GM23338 (cell line): ENCODE results near the gene HNRNPF. TPM values are rescaled to one million over a fixed set of nuclear protein-coding genes. Genes with fewer than 3 reads are reported as not detected.

Source experiments
- ATAC-seq: fragments of 200-7000 bp; cut with Tn5 transposase; 3 replicates; pipeline ENCODE4 v1.9.1; 2020
- DNase-seq: peaks from one replicate; pipeline ENCODE4 v3.0.0-alpha.2; 2015; ENCODE audit warnings: low spot score
- H2AFZ ChIP-seq: fragments of 200-600 bp; sonication (generic); 2 replicates; pipeline ENCODE4 v1.8.0; 2016; ENCODE audit warnings: antibody characterized with exemption, mild to moderate bottlenecking, moderate library complexity
- H3F3A ChIP-seq: fragments of 200-600 bp; sonication (generic); replicated peaks from 2 replicates; pipeline ENCODE4 v1.8.0; 2017; ENCODE audit warnings: antibody characterized with exemption, mixed run types, low read depth
- H3K27ac ChIP-seq: fragments of 200-600 bp; sonication (generic); 2 replicates; pipeline ENCODE4 v1.6.1; 2016; ENCODE audit warnings: low read depth
- H3K27me3 ChIP-seq: fragments of 200-600 bp; sonication (generic); 2 replicates; pipeline ENCODE4 v1.8.0; 2016; ENCODE audit warnings: mild to moderate bottlenecking, mixed run types, moderate library complexity; ENCODE audit not compliant: insufficient read depth
- H3K36me3 ChIP-seq: fragments of 200-600 bp; sonication (generic); 2 replicates; pipeline ENCODE4 v1.8.0; 2016; ENCODE audit warnings: mild to moderate bottlenecking; ENCODE audit not compliant: insufficient read depth
- H3K4me1 ChIP-seq: fragments of 200-600 bp; sonication (generic); 2 replicates; pipeline ENCODE4 v1.8.0; 2016; ENCODE audit warnings: mild to moderate bottlenecking, moderate library complexity; ENCODE audit not compliant: insufficient read depth
- H3K4me2 ChIP-seq: fragments of 200-600 bp; sonication (generic); 2 replicates; pipeline ENCODE4 v1.7.1; 2017; ENCODE audit warnings: mixed run types
- H3K4me3 ChIP-seq: fragments of 200-600 bp; sonication (generic); 2 replicates; pipeline ENCODE4 v1.6.1; 2016; ENCODE audit warnings: mixed run types
- H3K79me2 ChIP-seq: fragments of 200-600 bp; sonication (generic); replicated peaks from 2 replicates; pipeline ENCODE4 v1.8.0; 2017; ENCODE audit warnings: mild to moderate bottlenecking; ENCODE audit not compliant: insufficient read depth
- H3K9me2 ChIP-seq: fragments of 200-600 bp; sonication (generic); 2 replicates; pipeline ENCODE4 v1.8.0; 2017; ENCODE audit not compliant: insufficient read depth
- H4K20me1 ChIP-seq: fragments of 200-600 bp; sonication (generic); replicated peaks from 2 replicates; pipeline ENCODE4 v1.8.0; 2017; ENCODE audit warnings: mild to moderate bottlenecking; ENCODE audit not compliant: insufficient read depth
- H3K27ac Mint-ChIP-seq: 2 replicates; pipeline ENCODE4 v1.8.0; 2020; ENCODE audit warnings: inconsistent platforms, mild to moderate bottlenecking, moderate library complexity, mixed read lengths
- H3K27me3 Mint-ChIP-seq: 3 replicates; pipeline ENCODE4 v1.8.0; 2022; ENCODE audit warnings: low read depth, mild to moderate bottlenecking, moderate library complexity, mixed read lengths, inconsistent platforms; ENCODE audit not compliant: insufficient read depth, poor library complexity
- H3K36me3 Mint-ChIP-seq: 3 replicates; pipeline ENCODE4 v1.8.0; 2021; ENCODE audit warnings: low read depth, mild to moderate bottlenecking, inconsistent platforms, moderate library complexity, mixed read lengths
- H3K4me1 Mint-ChIP-seq: 3 replicates; pipeline ENCODE4 v1.8.0; 2020; ENCODE audit warnings: mild to moderate bottlenecking, inconsistent platforms, mixed read lengths
- H3K4me3 Mint-ChIP-seq: 3 replicates; pipeline ENCODE4 v1.8.0; 2021; ENCODE audit warnings: moderate library complexity, mild to moderate bottlenecking, inconsistent platforms, mixed read lengths
- H3K9me3 Mint-ChIP-seq: 3 replicates; pipeline ENCODE4 v1.8.0; 2020; ENCODE audit warnings: moderate library complexity, mild to moderate bottlenecking, inconsistent platforms, mixed read lengths
- CTCF ChIP-seq, 2 experiments: fragments of 200-600 bp in 1 of 2; sonication (generic) in 1 of 2; conservative IDR thresholded peaks; 2 replicates each; pipeline versions ENCODE4 v1.5.1 to v1.6.1; 2016 to 2017; ENCODE audit warnings: antibody characterized with exemption in 2 of 2, low read depth in 2 of 2, mild to moderate bottlenecking in 2 of 2, moderate library complexity in 1 of 2
- EZH2 ChIP-seq: fragments of 200-600 bp; sonication (generic); IDR thresholded peaks from one replicate; pipeline ENCODE4 v1.8.0; 2017; ENCODE audit warnings: antibody characterized with exemption, mild to moderate bottlenecking, low read depth; ENCODE audit not compliant: unreplicated experiment
- EZH2phosphoT487 ChIP-seq: fragments of 200-600 bp; sonication (generic); IDR thresholded peaks from one replicate; pipeline ENCODE4 v1.8.1; 2018; ENCODE audit warnings: antibody characterized with exemption; ENCODE audit not compliant: unreplicated experiment
- NANOG ChIP-seq: IDR thresholded peaks from 2 replicates; pipeline ENCODE4 v1.6.1; 2016; ENCODE audit warnings: antibody characterized with exemption, borderline replicate concordance
- REST ChIP-seq: IDR thresholded peaks from one replicate; pipeline ENCODE4 v1.6.1; 2018; ENCODE audit warnings: antibody characterized with exemption; ENCODE audit not compliant: unreplicated experiment
- ZNF114 ChIP-seq: fragments of 250-450 bp; sonication (Bioruptor Pico); IDR thresholded peaks from 2 replicates; pipeline ENCODE4 v1.5.0; 2020; ENCODE audit warnings: mild to moderate bottlenecking, moderate library complexity
- ZNF462 ChIP-seq: fragments of 250-450 bp; sonication (Bioruptor Pico); IDR thresholded peaks from 2 replicates; pipeline ENCODE4 v1.5.0; 2020; ENCODE audit warnings: mild to moderate bottlenecking, moderate library complexity
- polyA plus RNA-seq: library from polyadenylated mRNA; unstranded; fragments of >200 nt; fragmentation: Nextera tagmentation; extraction: Ambion mirVana; gene quantifications from 2 replicates; pipeline ENCODE4 v1.2.1, GENCODE V29; 2016
- total RNA-seq: library from RNA; depleted of rRNA; stranded (reverse); fragments of >200 nt; shearing (Covaris generic); gene quantifications from 2 replicates; pipeline ENCODE4 v1.2.3, GENCODE V29; 2014

The HNRNPF gene
- total and polyA plus RNA-seq, 2 experiments from 2014 or later, result 210 to 378 TPM

- ATAC-seq, result no peak
- H3K4me3 ChIP-seq, result no peak overlapping the region
- no peak for DNase-seq
Observed at GRCh38 chr10:43370671-43371215, 38.2 kb downstream of the HNRNPF start.

More at GRCh38 chr10:43370671-43371215, 38.2 kb downstream of the HNRNPF start:
- no peaks in the 10 kb centered on the region for H3K36me3 Mint-ChIP-seq
- Histone ChIP-seq H3K27ac (no peak overlapping the region), H3K4me1 (no peaks in the 10 kb centered on the region; the same call in 1 of the 2 replicates), H3F3A (no peaks in the 10 kb centered on the region), H3K9me2 (no peaks in the 10 kb centered on the region), H3K79me2 (no peaks in the 10 kb centered on the region), H3K36me3 (no peaks in the 10 kb centered on the region), H4K20me1 (no peaks in the 10 kb centered on the region), H3K27me3 (no peaks in the 10 kb centered on the region), H3K4me2 (no peak overlapping the region), H2AFZ (no peak overlapping the region)
- no peak overlapping the region for H3K27ac Mint-ChIP-seq
- TF ChIP-seq ZNF114 (CRISPR knock-in tag) (no peak), ZNF462 (CRISPR knock-in tag) (no peak), REST (no peak), EZH2 (no peak), NANOG (no peak), CTCF (conservative IDR thresholded peaks at IDR 0.05; ENCODE audit: low read depth in 2 of 2) (no peak), EZH2phosphoT487 (no peak)
- H3K27me3 Mint-ChIP-seq, result peaks cover 12% of the 10 kb centered on the region
- H3K4me3 Mint-ChIP-seq, result no peak overlapping the region
- H3K9me3 Mint-ChIP-seq, result no peaks in the 10 kb centered on the region; the same call in 2 of the 3 replicates
- H3K4me1 Mint-ChIP-seq, result peaks cover 12% of the 10 kb centered on the region
